IMR-90 (cell line): ENCODE measurements around the gene UGT8. TPM values are rescaled to one million over a fixed set of nuclear protein-coding genes. Genes with fewer than 3 reads are reported as not detected.

Experiments
- ATAC-seq: fragments of 200-7000 bp; cut with Tn5 transposase; 2 replicates; pipeline ENCODE4 v1.9.1; 2020; ENCODE audit warnings: low read depth, mild to moderate bottlenecking, moderate library complexity
- BruUV-seq: library from RNA; stranded (reverse); fragments of 400-500 nt; replicated peaks from 2 replicates; lab custom pipeline; 2021; lab: Mats Ljungman, UMichigan
- CTCF ChIA-PET: fragments of 300-600 bp; formaldehyde crosslinking; extraction: SDS; loops from one replicate; lab custom pipeline; 2021; ENCODE audit warnings: antibody characterized with exemption; lab: Yijun Ruan, JAX
- POLR2A ChIA-PET: fragments of 300-600 bp; sonication (Branson Sonifier 250); formaldehyde crosslinking; loops from one replicate; lab custom pipeline; 2022; ENCODE audit warnings: antibody characterized with exemption; ENCODE audit not compliant: unreplicated experiment; lab: Charles Lee
- DNase-seq: peaks from one replicate; pipeline ENCODE4 v3.0.0; 2013
- H2AFZ ChIP-seq: replicated peaks from 2 replicates; pipeline ENCODE3; 2013; ENCODE audit warnings: low read length, mild to moderate bottlenecking; ENCODE audit not compliant: poor library complexity
- H2AK5ac ChIP-seq: 2 replicates; pipeline ENCODE4 v1.6.1; 2013; ENCODE audit warnings: low read depth, low read length, inconsistent platforms
- H2AK9ac ChIP-seq: replicated peaks from 2 replicates; pipeline ENCODE3; 2013; ENCODE audit warnings: mild to moderate bottlenecking, low read depth, low read length, moderate library complexity; ENCODE audit not compliant: poor library complexity
- H2BK120ac ChIP-seq: 2 replicates; pipeline ENCODE4 v1.6.1; 2013; ENCODE audit warnings: low read depth, low read length, inconsistent platforms
- H2BK15ac ChIP-seq: 3 replicates; pipeline ENCODE4 v1.6.1; 2013; ENCODE audit warnings: low read depth, low read length, inconsistent platforms
- H2BK20ac ChIP-seq: 2 replicates; pipeline ENCODE4 v1.6.1; 2013; ENCODE audit warnings: low read depth, mild to moderate bottlenecking, inconsistent platforms, low read length, moderate library complexity
- H2BK5ac ChIP-seq: 2 replicates; pipeline ENCODE4 v1.6.1; 2013; ENCODE audit warnings: mild to moderate bottlenecking, low read depth, low read length, inconsistent platforms; ENCODE audit not compliant: poor library complexity, severe bottlenecking
- H3K14ac ChIP-seq: replicated peaks from 2 replicates; pipeline ENCODE4 v1.6.1; 2013; ENCODE audit warnings: low read depth, low read length, inconsistent platforms
- H3K18ac ChIP-seq: 2 replicates; pipeline ENCODE4 v1.6.1; 2013; ENCODE audit warnings: low read depth, low read length, control low read depth
- H3K23ac ChIP-seq: 2 replicates; pipeline ENCODE4 v1.6.1; 2013; ENCODE audit warnings: low read depth, low read length, inconsistent platforms
- H3K27ac ChIP-seq: 2 replicates; pipeline ENCODE4 v1.5.1; 2013; ENCODE audit warnings: mild to moderate bottlenecking, control low read depth, low read length; ENCODE audit not compliant: insufficient read depth
- H3K27me3 ChIP-seq: 2 replicates; pipeline ENCODE4 v1.6.1; 2013; ENCODE audit warnings: low read length; ENCODE audit not compliant: control insufficient read depth, insufficient read depth
- H3K36me3 ChIP-seq: 2 replicates; pipeline ENCODE4 v1.6.1; 2013; ENCODE audit warnings: low read length, mixed read lengths; ENCODE audit not compliant: control insufficient read depth, insufficient read depth
- H3K4ac ChIP-seq: 2 replicates; pipeline ENCODE4 v1.6.1; 2013; ENCODE audit warnings: low read depth, low read length, inconsistent platforms
- H3K4me1 ChIP-seq: 2 replicates; pipeline ENCODE4 v1.6.1; 2013; ENCODE audit warnings: low read length, mixed read lengths; ENCODE audit not compliant: control insufficient read depth, insufficient read depth
- H3K4me2 ChIP-seq: 2 replicates; pipeline ENCODE4 v1.6.1; 2013; ENCODE audit warnings: low read depth, mild to moderate bottlenecking, control low read depth, low read length, moderate library complexity
- H3K4me3 ChIP-seq: 2 replicates; pipeline ENCODE4 v1.5.1; 2013; ENCODE audit warnings: low read depth, mild to moderate bottlenecking, control low read depth, low read length, moderate library complexity; ENCODE audit not compliant: insufficient read depth
- H3K56ac ChIP-seq: 2 replicates; pipeline ENCODE4 v1.6.1; 2013; ENCODE audit warnings: low read length, inconsistent platforms; ENCODE audit not compliant: insufficient read depth; ENCODE audit errors: extremely low read depth
- H3K79me1 ChIP-seq, 2 experiments: 2 replicates each; pipeline ENCODE4 v1.6.1; 2013; ENCODE audit warnings: low read length in 2 of 2, inconsistent platforms in 1 of 2, low read depth in 1 of 2
- H3K9ac ChIP-seq: 2 replicates; pipeline ENCODE4 v1.6.1; 2013; ENCODE audit warnings: low read depth, low read length, control low read depth
- H3K9me1 ChIP-seq: 2 replicates; pipeline ENCODE4 v1.6.1; 2013; ENCODE audit warnings: low read length, inconsistent platforms; ENCODE audit not compliant: insufficient read depth
- H3K9me3 ChIP-seq: 2 replicates; pipeline ENCODE4 v1.6.1; 2013; ENCODE audit warnings: low read length; ENCODE audit not compliant: control insufficient read depth, insufficient read depth
- H4K20me1 ChIP-seq: 2 replicates; pipeline ENCODE4 v1.6.1; 2013; ENCODE audit warnings: low read length, inconsistent platforms; ENCODE audit not compliant: insufficient read depth
- H4K5ac ChIP-seq: 2 replicates; pipeline ENCODE4 v1.6.1; 2013; ENCODE audit warnings: mild to moderate bottlenecking, low read depth, low read length, control low read depth
- H4K8ac ChIP-seq, 2 experiments: 2 replicates each; pipeline ENCODE4 v1.6.1; 2013; ENCODE audit warnings: low read depth in 2 of 2, low read length in 2 of 2, control low read depth in 1 of 2, inconsistent platforms in 1 of 2
- H4K91ac ChIP-seq: 2 replicates; pipeline ENCODE4 v1.6.1; 2013; ENCODE audit warnings: low read depth, low read length, inconsistent platforms; ENCODE audit not compliant: insufficient read depth
- BHLHE40 ChIP-seq: fragments of 150-350 bp; IDR thresholded peaks from 2 replicates; pipeline ENCODE4 v1.6.1; 2016; ENCODE audit warnings: mild to moderate bottlenecking, low read depth, low read length
- CEBPB ChIP-seq: IDR thresholded peaks from 2 replicates; pipeline ENCODE4 v1.6.1; 2012; ENCODE audit warnings: low read depth, low read length, improper control_type of control experiment
- CHD1 ChIP-seq: IDR thresholded peaks from 2 replicates; pipeline ENCODE4 v1.6.1; 2012; ENCODE audit warnings: low read depth, low read length, improper control_type of control experiment
- FOS ChIP-seq: fragments of 150-350 bp; IDR thresholded peaks from 2 replicates; pipeline ENCODE4 v1.6.1; 2016; ENCODE audit warnings: low read depth, low read length
- MAFK ChIP-seq: IDR thresholded peaks from 2 replicates; pipeline ENCODE4 v1.6.1; 2012; ENCODE audit warnings: low read depth, low read length, improper control_type of control experiment
- MAZ ChIP-seq: IDR thresholded peaks from 2 replicates; pipeline ENCODE4 v1.6.1; 2012; ENCODE audit warnings: low read depth, mild to moderate bottlenecking, low read length, improper control_type of control experiment, moderate library complexity, borderline replicate concordance
- NFE2L2 ChIP-seq: fragments of 150-350 bp; IDR thresholded peaks from 2 replicates; pipeline ENCODE4 v1.6.1; 2016; ENCODE audit warnings: low read depth, mild to moderate bottlenecking, low read length
- POLR2A ChIP-seq: IDR thresholded peaks from 2 replicates; pipeline ENCODE4 v1.6.1; 2012; ENCODE audit warnings: mild to moderate bottlenecking, low read depth, low read length
- RAD21 ChIP-seq: IDR thresholded peaks from 2 replicates; pipeline ENCODE4 v1.6.1; 2012; ENCODE audit warnings: low read length, improper control_type of control experiment
- RCOR1 ChIP-seq: IDR thresholded peaks from 2 replicates; pipeline ENCODE4 v1.6.1; 2012; ENCODE audit warnings: mild to moderate bottlenecking, low read length, improper control_type of control experiment; ENCODE audit not compliant: insufficient replicate concordance
- SMC3 ChIP-seq: fragments of 150-350 bp; IDR thresholded peaks from 2 replicates; pipeline ENCODE4 v1.6.1; 2016; ENCODE audit warnings: low read depth, mild to moderate bottlenecking, antibody characterized with exemption, low read length, moderate library complexity
- dilution Hi-C: fragments of 300-500 bp; cut with HindIII; formaldehyde crosslinking; loops from one replicate; pipeline ENCODE4 v1.14.3; 2018; ENCODE audit warnings: low sequenced_read_pairs; ENCODE audit not compliant: unreplicated experiment
- in situ Hi-C: fragments of 300-500 bp; cut with MboI; formaldehyde crosslinking; loops from 3 replicates; pipeline ENCODE4 v1.14.3; 2019; ENCODE audit warnings: low sequenced_read_pairs, inconsistent platforms, mixed read lengths
- intact Hi-C: fragments of 100-400 bp; cut with micrococcal nuclease; formaldehyde crosslinking; loops from 2 replicates; pipeline ENCODE4 v1.10.0; 2022
- polyA plus RNA-seq, 3 experiments: library from polyadenylated mRNA; depleted of rRNA; stranded (reverse); fragments of >200 nt; gene quantifications; 2 replicates each; pipeline ENCODE4 v1.2.3, GENCODE V29; 2012; ENCODE audit warnings: low replicate concordance in 1 of 3
- total RNA-seq: library from RNA; depleted of rRNA; stranded (reverse); fragments of >200 nt; gene quantifications from 2 replicates; pipeline ENCODE4 v1.2.3, GENCODE V29; 2012
- TF ChIP-seq, protein P1 (sequence below): fragments of 150-350 bp; IDR thresholded peaks from 2 replicates; pipeline ENCODE4 v1.6.1; 2017; ENCODE audit warnings: mild to moderate bottlenecking, antibody characterized with exemption, low read length, low read depth
- TF ChIP-seq, protein P2 (sequence below): conservative IDR thresholded peaks from 2 replicates; pipeline ENCODE4 v1.5.1; 2012; ENCODE audit warnings: mild to moderate bottlenecking, low read depth, low read length, improper control_type of control experiment
- TF ChIP-seq, protein P3 (sequence below): fragments of 150-350 bp; IDR thresholded peaks from 2 replicates; pipeline ENCODE4 v1.6.1; 2016; ENCODE audit warnings: low read depth, mild to moderate bottlenecking, low read length, moderate library complexity, borderline replicate concordance

Gene UGT8
- total and polyA plus RNA-seq, 2 of the 4 experiments (the other 2 are of a cell fraction): not detected

DNA sequence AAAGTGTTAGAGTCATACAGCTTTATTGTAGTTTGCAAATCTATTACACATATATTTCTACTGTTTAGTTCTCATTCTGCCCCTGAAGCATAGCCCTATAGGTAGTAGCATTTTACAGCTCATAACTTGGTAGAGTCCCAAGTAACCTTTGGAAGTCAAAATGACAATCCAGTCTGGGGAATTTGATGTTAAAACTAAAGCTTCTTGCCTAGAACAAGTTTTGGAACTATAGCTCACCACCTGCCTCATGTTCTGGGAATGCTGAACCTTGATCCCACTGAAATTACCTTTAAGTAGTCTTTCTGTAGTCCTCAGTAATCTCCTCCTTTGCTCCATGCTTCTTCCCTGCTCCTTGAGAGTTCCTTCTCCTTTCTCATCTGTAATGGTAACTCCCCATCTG, 8.4 kb downstream of the UGT8 start:
- Histone ChIP-seq H3K27me3 (no peaks in the 10 kb centered on the region), H2BK15ac (no peak overlapping the region), H3K9me3 (no peaks in the 10 kb centered on the region), H3K4ac (no peak overlapping the region), H4K5ac (no peak overlapping the region), H3K4me1 (no peaks in the 10 kb centered on the region), H3K36me3 (no peaks in the 10 kb centered on the region), H2BK120ac (no peak overlapping the region), H3K4me3 (no peak overlapping the region), H3K14ac (no peak overlapping the region), H2BK20ac (no peak overlapping the region), H3K27ac (no peak overlapping the region), H3K9me1 (no peaks in the 10 kb centered on the region), H3K18ac (no peak overlapping the region), H2AK9ac (no peak overlapping the region), H2AK5ac (no peak overlapping the region), H3K56ac (no peak overlapping the region), H3K23ac (no peak overlapping the region), H4K91ac (no peak overlapping the region), H2BK5ac (no peak overlapping the region), H4K20me1 (no peaks in the 10 kb centered on the region), H3K4me2 (no peak overlapping the region), H3K79me1 (no peaks in the 10 kb centered on the region), H4K8ac (no peak overlapping the region), H2AFZ (no peak overlapping the region), H3K9ac (no peak overlapping the region)
- POLR2A ChIA-PET: no interaction called here
- CTCF ChIA-PET: no interaction called here
- no TSS peak for BruUV-seq
- in situ Hi-C loops (no loop called here), dilution Hi-C loops (no loop called here), intact Hi-C loops (no loop called here)
- TF ChIP-seq BHLHE40: no peak
- TF ChIP-seq, protein P1, sequence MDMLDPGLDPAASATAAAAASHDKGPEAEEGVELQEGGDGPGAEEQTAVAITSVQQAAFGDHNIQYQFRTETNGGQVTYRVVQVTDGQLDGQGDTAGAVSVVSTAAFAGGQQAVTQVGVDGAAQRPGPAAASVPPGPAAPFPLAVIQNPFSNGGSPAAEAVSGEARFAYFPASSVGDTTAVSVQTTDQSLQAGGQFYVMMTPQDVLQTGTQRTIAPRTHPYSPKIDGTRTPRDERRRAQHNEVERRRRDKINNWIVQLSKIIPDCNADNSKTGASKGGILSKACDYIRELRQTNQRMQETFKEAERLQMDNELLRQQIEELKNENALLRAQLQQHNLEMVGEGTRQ: no peak
- no peak for TF ChIP-seq RAD21
- no peak for TF ChIP-seq POLR2A
- no peak for TF ChIP-seq NFE2L2
- no peak for TF ChIP-seq SMC3
- no peak for TF ChIP-seq RCOR1
- TF ChIP-seq CHD1: no peak
- TF ChIP-seq, protein P2, sequence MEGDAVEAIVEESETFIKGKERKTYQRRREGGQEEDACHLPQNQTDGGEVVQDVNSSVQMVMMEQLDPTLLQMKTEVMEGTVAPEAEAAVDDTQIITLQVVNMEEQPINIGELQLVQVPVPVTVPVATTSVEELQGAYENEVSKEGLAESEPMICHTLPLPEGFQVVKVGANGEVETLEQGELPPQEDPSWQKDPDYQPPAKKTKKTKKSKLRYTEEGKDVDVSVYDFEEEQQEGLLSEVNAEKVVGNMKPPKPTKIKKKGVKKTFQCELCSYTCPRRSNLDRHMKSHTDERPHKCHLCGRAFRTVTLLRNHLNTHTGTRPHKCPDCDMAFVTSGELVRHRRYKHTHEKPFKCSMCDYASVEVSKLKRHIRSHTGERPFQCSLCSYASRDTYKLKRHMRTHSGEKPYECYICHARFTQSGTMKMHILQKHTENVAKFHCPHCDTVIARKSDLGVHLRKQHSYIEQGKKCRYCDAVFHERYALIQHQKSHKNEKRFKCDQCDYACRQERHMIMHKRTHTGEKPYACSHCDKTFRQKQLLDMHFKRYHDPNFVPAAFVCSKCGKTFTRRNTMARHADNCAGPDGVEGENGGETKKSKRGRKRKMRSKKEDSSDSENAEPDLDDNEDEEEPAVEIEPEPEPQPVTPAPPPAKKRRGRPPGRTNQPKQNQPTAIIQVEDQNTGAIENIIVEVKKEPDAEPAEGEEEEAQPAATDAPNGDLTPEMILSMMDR: no peak
- TF ChIP-seq, protein P3, sequence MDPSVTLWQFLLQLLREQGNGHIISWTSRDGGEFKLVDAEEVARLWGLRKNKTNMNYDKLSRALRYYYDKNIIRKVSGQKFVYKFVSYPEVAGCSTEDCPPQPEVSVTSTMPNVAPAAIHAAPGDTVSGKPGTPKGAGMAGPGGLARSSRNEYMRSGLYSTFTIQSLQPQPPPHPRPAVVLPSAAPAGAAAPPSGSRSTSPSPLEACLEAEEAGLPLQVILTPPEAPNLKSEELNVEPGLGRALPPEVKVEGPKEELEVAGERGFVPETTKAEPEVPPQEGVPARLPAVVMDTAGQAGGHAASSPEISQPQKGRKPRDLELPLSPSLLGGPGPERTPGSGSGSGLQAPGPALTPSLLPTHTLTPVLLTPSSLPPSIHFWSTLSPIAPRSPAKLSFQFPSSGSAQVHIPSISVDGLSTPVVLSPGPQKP: no peak
- TF ChIP-seq MAZ: no peak
- no peak for TF ChIP-seq MAFK
- TF ChIP-seq FOS: no peak
- no peak for TF ChIP-seq CEBPB
- no peak for DNase-seq
- no peak for ATAC-seq
